Sigmoid colon (tissue), 7 donors: ENCODE data around the gene TBC1D1. TPM values are rescaled to one million over a fixed set of nuclear protein-coding genes. Genes with fewer than 3 reads are reported as not detected.

Experiments
- DNase-seq: peaks from one replicate; pipeline ENCODE4 v3.0.0-alpha.2; 2019
- H3K27ac ChIP-seq, 4 donors: fragments of 200-600 bp; sonication (generic); one replicate each; pipeline ENCODE4 v1.5.1; 2016 to 2019; ENCODE audit warnings: mild to moderate bottlenecking in 1 of 4
- H3K27me3 ChIP-seq, 3 donors: fragments of 200-600 bp; sonication (generic); one replicate each; pipeline ENCODE4 v1.5.1; 2019; ENCODE audit warnings: mild to moderate bottlenecking in 1 of 3
- H3K36me3 ChIP-seq, 4 donors: fragments of 200-600 bp; sonication (generic); one replicate each; pipeline ENCODE4 v1.5.1; 2016 to 2019
- H3K4me1 ChIP-seq, 4 donors: fragments of 200-600 bp; sonication (generic); one replicate each; pipeline ENCODE4 v1.5.1; 2017 to 2019
- H3K4me3 ChIP-seq, 4 donors: fragments of 200-600 bp; sonication (generic); one replicate each; pipeline ENCODE4 v1.5.1; 2017 to 2019; ENCODE audit warnings: mild to moderate bottlenecking in 2 of 4, moderate library complexity in 1 of 4
- H3K9me3 ChIP-seq, 4 donors: fragments of 200-600 bp in 3 of 4; sonication (generic) in 3 of 4; one replicate each; pipeline versions ENCODE4 v1.5.1 to v1.6.1; 2013 to 2019
- EP300 ChIP-seq, 4 donors: sonication (generic); formaldehyde crosslinking; IDR thresholded peaks; one replicate each; pipeline ENCODE4 v1.6.1; 2017; ENCODE audit warnings: antibody characterized with exemption in 4 of 4
- POLR2A ChIP-seq, 2 donors: fragments of 450-650 bp; IDR thresholded peaks; one replicate each; pipeline ENCODE4 v1.6.1; 2016; ENCODE audit warnings: antibody characterized with exemption in 2 of 2, mild to moderate bottlenecking in 2 of 2, moderate library complexity in 2 of 2
- POLR2AphosphoS5 ChIP-seq, 4 donors: sonication (generic); formaldehyde crosslinking; IDR thresholded peaks; one replicate each; pipeline ENCODE4 v1.6.1; 2017; ENCODE audit warnings: antibody characterized with exemption in 4 of 4
- WGBS, 2 donors: extraction: QIAGEN DNeasy Blood & Tissue Kit; methylation state at CpG; one replicate each; pipeline ENCODE4 v1.1.7; 2013; 5-methylcytosine and 5-hydroxymethylcytosine counted together
- intact Hi-C: fragments of 100-400 bp; cut with DNase I; formaldehyde crosslinking; loops from one replicate; pipeline ENCODE4 v1.15.1; 2023
- polyA plus RNA-seq, 3 donors: library from polyadenylated mRNA; stranded (reverse); fragments of 200-250 nt; gene quantifications; one replicate each; pipeline ENCODE4 v1.2.3, GENCODE V29; 2013
- total RNA-seq, 4 donors: library from RNA; depleted of rRNA; stranded (reverse); fragments of >200 nt; gene quantifications; one replicate each; pipeline ENCODE4 v1.1.0, GENCODE V29; 2016
- TF ChIP-seq, protein P1 (sequence below), 4 experiments: fragments of 450-650 bp in 3 of 4; fragments of 200-600 bp in 1 of 4; IDR thresholded peaks; one replicate each; pipeline ENCODE4 v1.5.1; 2016 to 2019; ENCODE audit warnings: antibody characterized with exemption in 4 of 4, mild to moderate bottlenecking in 3 of 4, moderate library complexity in 2 of 4
- donor health status: healthy with polysubstance abuse.
- donor health status: Bipolar disorder and iron deficiency.
- donor health status: healthy.

Gene TBC1D1
- total and polyA plus RNA-seq, 7 donors, result 31.2 to 450 (median 253) TPM

DNA sequence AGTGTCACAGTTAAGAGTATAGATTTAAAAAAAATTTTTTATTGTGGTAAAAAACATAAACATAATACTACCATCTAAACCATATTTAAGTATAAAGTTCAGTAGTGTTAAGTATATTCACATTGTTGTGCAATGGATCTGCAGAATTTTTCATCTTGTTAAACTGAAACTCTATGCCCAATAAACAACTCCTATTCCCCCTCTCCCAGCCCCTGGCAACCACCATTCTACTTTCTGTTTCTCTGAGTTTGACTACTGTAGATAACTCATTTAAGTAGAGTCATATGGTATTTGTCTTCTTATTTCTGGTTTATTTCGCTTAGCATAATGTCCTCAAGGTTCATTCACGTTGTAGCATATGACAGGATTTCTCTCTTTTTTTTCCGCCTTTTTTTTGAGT lies 181.7 kb downstream of the TBC1D1 start:
- H3K27ac ChIP-seq, result peak overlapping the region in 3 of 4 donors; percentile 47 to 58 (median 55)
- TF ChIP-seq POLR2A (IDR thresholded peaks at IDR 0.05), result no peak
- no peak for TF ChIP-seq EP300 (IDR thresholded peaks at IDR 0.05)
- no peak for TF ChIP-seq POLR2AphosphoS5 (IDR thresholded peaks at IDR 0.05)
- TF ChIP-seq, protein P1, sequence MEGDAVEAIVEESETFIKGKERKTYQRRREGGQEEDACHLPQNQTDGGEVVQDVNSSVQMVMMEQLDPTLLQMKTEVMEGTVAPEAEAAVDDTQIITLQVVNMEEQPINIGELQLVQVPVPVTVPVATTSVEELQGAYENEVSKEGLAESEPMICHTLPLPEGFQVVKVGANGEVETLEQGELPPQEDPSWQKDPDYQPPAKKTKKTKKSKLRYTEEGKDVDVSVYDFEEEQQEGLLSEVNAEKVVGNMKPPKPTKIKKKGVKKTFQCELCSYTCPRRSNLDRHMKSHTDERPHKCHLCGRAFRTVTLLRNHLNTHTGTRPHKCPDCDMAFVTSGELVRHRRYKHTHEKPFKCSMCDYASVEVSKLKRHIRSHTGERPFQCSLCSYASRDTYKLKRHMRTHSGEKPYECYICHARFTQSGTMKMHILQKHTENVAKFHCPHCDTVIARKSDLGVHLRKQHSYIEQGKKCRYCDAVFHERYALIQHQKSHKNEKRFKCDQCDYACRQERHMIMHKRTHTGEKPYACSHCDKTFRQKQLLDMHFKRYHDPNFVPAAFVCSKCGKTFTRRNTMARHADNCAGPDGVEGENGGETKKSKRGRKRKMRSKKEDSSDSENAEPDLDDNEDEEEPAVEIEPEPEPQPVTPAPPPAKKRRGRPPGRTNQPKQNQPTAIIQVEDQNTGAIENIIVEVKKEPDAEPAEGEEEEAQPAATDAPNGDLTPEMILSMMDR (IDR thresholded peaks at IDR 0.05), result no peak
- peaks cover 0 to 67% (median 30%) of the 10 kb centered on the region in 4 donors for H3K4me1 ChIP-seq
- no peaks in the 10 kb centered on the region for H3K9me3 ChIP-seq
- H3K4me3 ChIP-seq, result no peak overlapping the region
- intact Hi-C loops, result no loop called here
- WGBS, 2 donors, result 94 to 97% methylated on average over 3 of the region's 3 CpGs
- no peaks in the 10 kb centered on the region for H3K27me3 ChIP-seq
- peaks cover 0 to 48% (median 13%) of the 10 kb centered on the region in 4 donors for H3K36me3 ChIP-seq
- DNase-seq, result no peak

DNA sequence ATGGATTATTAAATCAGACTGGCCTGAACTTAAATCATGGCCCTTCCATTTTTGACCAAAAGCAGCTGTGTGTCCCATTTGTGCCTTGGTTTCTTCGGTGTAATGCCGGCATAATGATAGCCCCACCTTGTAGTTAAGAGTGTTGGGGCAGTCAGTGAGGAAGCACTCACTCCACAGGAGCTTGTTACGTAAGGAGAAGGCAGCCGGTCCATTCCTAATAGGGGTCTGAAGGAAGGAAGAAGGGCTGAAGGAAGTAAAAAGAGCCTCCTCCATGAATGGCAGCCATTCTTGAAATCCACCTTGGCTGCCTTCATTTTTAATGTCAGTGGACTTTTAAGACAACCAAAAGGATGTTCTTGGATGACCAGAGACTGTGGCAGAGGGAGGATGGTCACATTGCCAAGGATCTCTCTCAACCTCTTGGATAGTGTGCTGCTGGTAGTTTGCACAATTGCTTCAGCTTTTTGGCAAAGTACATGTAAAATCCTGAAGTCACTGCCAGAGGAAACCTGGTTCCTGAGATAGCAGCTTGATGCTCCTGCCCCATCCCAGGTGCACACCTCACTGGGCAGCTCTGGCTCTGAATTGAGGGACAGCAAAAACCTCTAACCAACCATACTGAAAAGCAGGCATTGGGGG lies 182.8 kb downstream of the TBC1D1 start:
- Histone ChIP-seq H3K4me1 (peaks cover 0 to 73% (median 41%) of the 10 kb centered on the region in 4 donors), H3K27ac (peak overlapping the region in 2 of 4 donors; percentile 10 to 58), H3K4me3 (no peak overlapping the region), H3K9me3 (no peaks in the 10 kb centered on the region), H3K36me3 (peaks cover 0 to 37% (median 5%) of the 10 kb centered on the region in 4 donors), H3K27me3 (no peaks in the 10 kb centered on the region)
- TF ChIP-seq POLR2AphosphoS5 (IDR thresholded peaks at IDR 0.05) (no peak), POLR2A (IDR thresholded peaks at IDR 0.05) (no peak), EP300 (IDR thresholded peaks at IDR 0.05) (no peak)
- TF ChIP-seq, protein P1 (IDR thresholded peaks at IDR 0.05), result no peak
- intact Hi-C loops, result no loop called here
- DNase-seq, result no peak
- WGBS, 2 donors, result 92% methylated on average over 4 of the region's 4 CpGs

DNA sequence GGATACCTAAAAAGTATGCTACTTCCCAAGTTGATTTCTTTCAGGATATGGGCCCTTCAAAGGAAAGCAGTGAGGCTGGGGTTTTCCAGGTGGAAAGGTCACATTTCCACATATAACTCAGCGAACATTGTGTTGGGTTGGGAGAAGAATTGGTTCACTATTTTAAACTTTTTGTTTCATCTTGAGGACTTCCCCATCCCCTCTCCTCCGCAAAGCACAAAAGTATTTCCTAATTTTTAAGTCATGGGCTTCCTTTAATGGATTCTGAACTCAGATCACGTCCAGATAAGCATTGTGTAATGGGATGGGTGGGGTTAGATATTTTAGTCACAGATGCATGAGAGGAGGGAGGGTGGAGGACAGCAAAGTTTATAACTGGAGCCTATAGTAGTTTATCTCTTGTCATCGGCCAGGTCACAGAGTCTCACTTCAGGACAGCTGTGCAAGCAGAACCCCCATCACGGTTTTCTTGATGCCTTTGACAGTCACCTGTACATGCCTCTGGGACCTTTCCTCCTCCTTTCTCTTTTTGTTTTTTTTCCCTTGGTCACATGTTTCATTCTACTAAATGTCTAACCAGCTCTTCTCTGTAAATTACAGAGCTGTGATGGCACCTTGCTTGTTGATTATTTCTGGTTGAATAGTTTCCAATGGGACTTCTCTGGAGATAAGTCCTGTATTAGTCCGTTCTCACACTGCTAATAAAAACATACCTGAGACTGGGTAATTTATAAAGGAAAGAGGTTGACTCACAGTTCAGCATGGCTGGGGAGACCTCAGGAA lies 184.7 kb downstream of the TBC1D1 start:
- 19 to 40% methylated on average over 6 of the region's 6 CpGs for WGBS, 2 donors
- DNase-seq, result no peak
- Histone ChIP-seq H3K9me3 (no peaks in the 10 kb centered on the region), H3K4me3 (no peak overlapping the region), H3K27ac (peak overlapping the region; percentile 52 to 62 (median 58)), H3K27me3 (no peaks in the 10 kb centered on the region), H3K36me3 (peaks cover 0 to 28% (median 3%) of the 10 kb centered on the region in 4 donors), H3K4me1 (peaks cover 0 to 76% (median 53%) of the 10 kb centered on the region in 4 donors)
- TF ChIP-seq POLR2AphosphoS5 (IDR thresholded peaks at IDR 0.05) (peak; percentile 10 to 40 (median 18)), POLR2A (IDR thresholded peaks at IDR 0.05) (no peak), EP300 (IDR thresholded peaks at IDR 0.05) (no peak)
- TF ChIP-seq, protein P1 (IDR thresholded peaks at IDR 0.05), result no peak
- intact Hi-C loops, result no loop called here

DNA sequence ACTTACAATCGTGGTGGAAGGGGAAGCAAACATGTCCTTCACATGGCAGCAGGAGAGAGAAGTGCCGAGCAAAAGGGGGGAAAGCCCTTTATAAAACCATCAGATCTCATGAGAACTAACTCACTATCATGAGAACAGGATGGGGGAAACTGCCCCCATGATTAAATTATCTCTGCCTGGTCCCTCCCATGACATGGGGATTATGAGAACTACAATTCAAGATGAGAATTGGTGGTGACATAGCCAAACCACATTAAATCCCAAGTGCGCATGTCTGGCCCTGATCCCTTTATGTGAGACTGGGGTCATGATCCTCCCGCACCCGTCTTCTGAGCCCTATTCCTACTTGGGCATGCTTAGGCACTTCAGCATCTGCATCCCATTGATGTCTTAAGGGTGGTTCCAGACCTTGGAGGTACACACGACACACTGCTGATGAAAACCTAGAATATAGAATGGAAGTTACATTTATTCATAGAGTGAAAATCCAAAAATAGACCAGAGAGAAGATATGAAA lies 185.3 kb downstream of the TBC1D1 start:
- TF ChIP-seq POLR2A (IDR thresholded peaks at IDR 0.05) (no peak), POLR2AphosphoS5 (IDR thresholded peaks at IDR 0.05) (no peak), EP300 (IDR thresholded peaks at IDR 0.05) (no peak)
- TF ChIP-seq, protein P1 (IDR thresholded peaks at IDR 0.05), result no peak
- intact Hi-C loops, result no loop called here
- H3K4me1 ChIP-seq, result peaks cover 0 to 79% (median 58%) of the 10 kb centered on the region in 4 donors
- H3K4me3 ChIP-seq, result no peak overlapping the region
- no peaks in the 10 kb centered on the region for H3K9me3 ChIP-seq
- peak overlapping the region; percentile 29 to 62 (median 55) for H3K27ac ChIP-seq
- peaks cover 0 to 28% (median 3%) of the 10 kb centered on the region in 4 donors for H3K36me3 ChIP-seq
- DNase-seq, result no peak
- H3K27me3 ChIP-seq, result no peaks in the 10 kb centered on the region
- 81 to 83% methylated on average over 6 of the region's 6 CpGs for WGBS, 2 donors
